ENCODE measurements around the gene FIBP.
A peak's percentile ranks its signal among the peaks of the same experiment; 100 is the strongest.

The FIBP gene

GRCh38 chr11:65862941-65863888, 25.1 kb downstream of the FIBP start:
- no peak overlapping the region for H3K27ac ChIP-seq
- TF ChIP-seq ZFX (IDR thresholded peaks at IDR 0.05) (no peak), CTCF (conservative IDR thresholded peaks at IDR 0.05) (no peak)

DNA sequence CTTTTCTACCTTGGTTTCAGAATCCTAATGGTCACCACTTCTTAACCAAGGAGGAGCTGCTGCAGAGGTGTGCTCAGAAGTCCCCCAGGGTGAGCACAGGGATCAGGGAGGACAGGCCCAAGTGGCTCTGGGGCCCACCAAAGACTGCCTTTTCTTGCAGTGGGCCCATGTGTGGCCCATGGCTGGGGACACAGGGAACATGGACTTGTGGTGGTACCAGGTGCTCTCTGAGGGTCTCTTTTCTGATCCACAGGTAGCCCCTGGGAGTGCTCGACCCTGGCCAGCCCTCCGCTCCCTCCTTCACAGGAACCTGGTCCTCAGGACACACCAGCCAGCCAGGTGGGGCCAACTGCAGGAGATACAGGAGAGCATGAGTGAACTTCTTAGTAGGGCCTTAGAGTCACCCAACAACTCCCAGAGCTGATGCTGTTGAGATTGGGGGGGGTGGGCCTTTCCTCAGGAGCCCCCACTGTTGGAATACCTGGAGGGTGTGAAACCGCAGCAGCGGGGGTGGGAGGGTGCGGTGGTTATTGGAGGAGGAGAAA, 26.0 kb downstream of the FIBP start:
- peak overlapping the region; percentile 98 for H3K27ac ChIP-seq
- no peak for TF ChIP-seq ZFX (IDR thresholded peaks at IDR 0.05)
- no peak for TF ChIP-seq CTCF (conservative IDR thresholded peaks at IDR 0.05)

GRCh38 chr11:65861533-65862183, 26.6 kb downstream of the FIBP start:
- peak overlapping the region; percentile 98 for H3K27ac ChIP-seq
- no peak for TF ChIP-seq CTCF (conservative IDR thresholded peaks at IDR 0.05)
- TF ChIP-seq ZFX (IDR thresholded peaks at IDR 0.05): no peak

- peak overlapping the region; percentile 98 for H3K27ac ChIP-seq
- no peak for TF ChIP-seq CTCF (conservative IDR thresholded peaks at IDR 0.05)
- no peak for TF ChIP-seq ZFX (IDR thresholded peaks at IDR 0.05)
Measured at GRCh38 chr11:65861165-65861505, 27.1 kb downstream of the FIBP start.

GRCh38 chr11:65860278-65861164, 27.8 kb downstream of the FIBP start, which contains the start of gene MUS81:
TSS of gene MUS81 (plus strand) at chr11:65860433. CDS start at chr11:65860754, 321 bp downstream.
- TF ChIP-seq ZFX (IDR thresholded peaks at IDR 0.05) (peak; percentile 82; the same call in 1 of the 2 replicates), CTCF (conservative IDR thresholded peaks at IDR 0.05) (peak; percentile 95)
- peak within 1 kb of the TSS; percentile 98 for H3K27ac ChIP-seq

- peak overlapping the region; percentile 98 for H3K27ac ChIP-seq
- TF ChIP-seq ZFX (IDR thresholded peaks at IDR 0.05) (no peak), CTCF (conservative IDR thresholded peaks at IDR 0.05) (no peak)
Measured at GRCh38 chr11:65859812-65860277, 28.4 kb downstream of the FIBP start.
